HG02798 (cell line): ENCODE data around the gene SPATA9.

Source experiments
- ATAC-seq: cut with Tn5 transposase; IDR thresholded peaks from one replicate; pipeline ENCODE4 v1.9.1; 2021; ENCODE audit warnings: mild to moderate bottlenecking; ENCODE audit not compliant: unreplicated experiment, poor library complexity

SPATA9 gene

GRCh38 chr5:95621839-95622629 lies 60.8 kb downstream of the SPATA9 start:
- no peak for ATAC-seq

DNA sequence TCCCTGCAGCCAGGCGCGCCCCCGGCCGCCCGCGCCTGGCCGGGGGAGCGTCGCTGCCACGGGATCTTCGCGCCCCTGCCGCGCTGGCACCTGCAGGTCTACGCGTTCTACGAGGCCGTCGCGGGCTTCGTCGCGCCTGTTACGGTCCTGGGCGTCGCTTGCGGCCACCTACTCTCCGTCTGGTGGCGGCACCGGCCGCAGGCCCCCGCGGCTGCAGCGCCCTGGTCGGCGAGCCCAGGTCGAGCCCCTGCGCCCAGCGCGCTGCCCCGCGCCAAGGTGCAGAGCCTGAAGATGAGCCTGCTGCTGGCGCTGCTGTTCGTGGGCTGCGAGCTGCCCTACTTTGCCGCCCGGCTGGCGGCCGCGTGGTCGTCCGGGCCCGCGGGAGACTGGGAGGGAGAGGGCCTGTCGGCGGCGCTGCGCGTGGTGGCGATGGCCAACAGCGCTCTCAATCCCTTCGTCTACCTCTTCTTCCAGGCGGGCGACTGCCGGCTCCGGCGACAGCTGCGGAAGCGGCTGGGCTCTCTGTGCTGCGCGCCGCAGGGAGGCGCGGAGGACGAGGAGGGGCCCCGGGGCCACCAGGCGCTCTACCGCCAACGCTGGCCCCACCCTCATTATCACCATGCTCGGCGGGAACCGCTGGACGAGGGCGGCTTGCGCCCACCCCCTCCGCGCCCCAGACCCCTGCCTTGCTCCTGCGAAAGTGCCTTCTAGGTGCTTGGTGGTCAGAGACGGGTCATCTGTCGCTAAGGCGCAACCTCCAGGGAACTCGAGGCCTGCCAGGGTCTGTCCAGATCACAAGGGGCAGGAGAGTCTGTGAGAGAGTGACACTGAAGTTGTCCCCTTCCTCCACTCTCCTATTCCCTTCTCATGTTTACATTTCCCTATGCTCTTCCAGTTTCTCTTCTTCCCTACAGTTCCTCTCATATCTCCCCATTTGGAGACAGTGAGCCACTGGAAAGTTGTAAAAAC lies 61.6 kb downstream of the SPATA9 start:
- ATAC-seq, result peak; percentile 52

GRCh38 chr5:95620030-95620869 lies 62.5 kb downstream of the SPATA9 start, which contains the start of gene GPR150:
GPR150 (plus strand) TSS chr5:95620087; CDS start chr5:95620276, 189 bp downstream.
- ATAC-seq, result peak; percentile 71

DNA sequence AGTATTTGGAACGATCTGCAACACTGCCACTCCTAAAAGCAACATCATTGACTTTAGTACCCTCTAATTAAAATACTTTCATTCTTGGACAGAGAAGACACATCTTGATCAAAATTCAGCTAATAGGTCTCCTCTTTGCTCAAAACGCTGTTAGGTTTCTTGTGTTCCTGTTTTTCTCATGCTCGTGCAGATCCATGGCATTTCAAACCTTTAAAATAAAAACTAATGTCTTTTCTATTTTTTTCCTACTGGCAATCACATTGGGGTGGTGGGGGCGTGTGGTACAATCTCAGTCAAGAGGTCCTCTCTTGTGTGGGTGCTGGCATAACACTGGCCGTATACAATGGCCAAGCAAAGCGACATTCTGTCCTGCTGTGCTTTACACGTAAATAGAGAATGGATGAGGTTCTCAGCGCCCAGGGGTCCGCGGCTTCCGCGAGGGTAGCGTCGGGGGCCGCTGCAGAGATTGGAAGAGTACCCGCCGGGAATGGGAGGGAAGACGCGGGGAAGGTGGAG lies 63.2 kb downstream of the SPATA9 start:
- no peak for ATAC-seq

DNA sequence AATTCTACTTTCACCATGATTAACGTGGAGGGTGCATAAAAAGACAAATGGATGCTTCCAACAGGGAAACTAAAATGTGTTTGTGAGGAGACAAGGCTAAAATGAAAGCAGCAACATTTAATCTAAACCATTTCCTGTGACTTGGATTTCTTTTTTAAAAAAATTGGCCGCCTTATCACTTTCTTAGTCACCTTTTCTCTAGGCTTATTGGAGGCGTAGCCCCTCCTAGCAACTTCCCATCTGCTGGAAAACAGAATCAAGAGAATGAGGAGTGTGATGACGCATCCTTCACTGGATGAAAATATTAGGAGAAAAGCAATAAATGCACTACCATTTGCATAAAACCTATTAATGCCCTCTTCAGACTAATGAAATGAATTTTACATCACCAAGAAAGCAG lies 63.7 kb downstream of the SPATA9 start:
- ATAC-seq, result no peak

GRCh38 chr5:95617057-95617456 lies 65.7 kb downstream of the SPATA9 start:
- peak; percentile 24 for ATAC-seq

- ATAC-seq, result peak; percentile 48
Observed at GRCh38 chr5:95615164-95615467, 67.7 kb downstream of the SPATA9 start.

- ATAC-seq, result no peak
Observed at GRCh38 chr5:95613514-95613913, 69.3 kb downstream of the SPATA9 start.

- ATAC-seq, result no peak
Observed at GRCh38 chr5:95611396-95611795, 71.4 kb downstream of the SPATA9 start.

GRCh38 chr5:95610546-95610945 lies 72.2 kb downstream of the SPATA9 start:
- no peak for ATAC-seq

DNA sequence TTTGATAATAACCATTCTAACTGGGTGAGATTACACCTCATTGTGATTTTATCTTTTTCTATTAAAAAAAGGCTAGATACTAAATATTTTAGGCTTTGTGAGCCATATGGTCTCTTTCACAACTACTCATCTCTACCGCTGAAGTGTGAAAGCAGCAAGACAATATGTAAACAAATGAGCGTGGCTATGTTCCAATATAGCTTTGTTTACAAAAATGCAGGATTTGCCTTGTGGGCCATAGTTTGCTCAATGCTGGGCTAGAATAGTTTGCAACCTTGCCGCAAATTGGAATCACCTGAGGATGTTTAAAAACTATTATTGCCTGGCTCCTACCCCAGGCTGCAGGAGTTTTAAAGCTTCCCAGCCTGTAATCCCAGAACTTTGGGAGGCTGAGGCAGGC lies 73.1 kb downstream of the SPATA9 start:
- ATAC-seq, result no peak
